Measurements from ENCODE around the gene PRR33. TPM values are rescaled to one million over a fixed set of nuclear protein-coding genes. Genes with fewer than 3 reads are reported as not detected.

Gene PRR33
- total RNA-seq, 4 donors from 2014 or later, result not detected

DNA sequence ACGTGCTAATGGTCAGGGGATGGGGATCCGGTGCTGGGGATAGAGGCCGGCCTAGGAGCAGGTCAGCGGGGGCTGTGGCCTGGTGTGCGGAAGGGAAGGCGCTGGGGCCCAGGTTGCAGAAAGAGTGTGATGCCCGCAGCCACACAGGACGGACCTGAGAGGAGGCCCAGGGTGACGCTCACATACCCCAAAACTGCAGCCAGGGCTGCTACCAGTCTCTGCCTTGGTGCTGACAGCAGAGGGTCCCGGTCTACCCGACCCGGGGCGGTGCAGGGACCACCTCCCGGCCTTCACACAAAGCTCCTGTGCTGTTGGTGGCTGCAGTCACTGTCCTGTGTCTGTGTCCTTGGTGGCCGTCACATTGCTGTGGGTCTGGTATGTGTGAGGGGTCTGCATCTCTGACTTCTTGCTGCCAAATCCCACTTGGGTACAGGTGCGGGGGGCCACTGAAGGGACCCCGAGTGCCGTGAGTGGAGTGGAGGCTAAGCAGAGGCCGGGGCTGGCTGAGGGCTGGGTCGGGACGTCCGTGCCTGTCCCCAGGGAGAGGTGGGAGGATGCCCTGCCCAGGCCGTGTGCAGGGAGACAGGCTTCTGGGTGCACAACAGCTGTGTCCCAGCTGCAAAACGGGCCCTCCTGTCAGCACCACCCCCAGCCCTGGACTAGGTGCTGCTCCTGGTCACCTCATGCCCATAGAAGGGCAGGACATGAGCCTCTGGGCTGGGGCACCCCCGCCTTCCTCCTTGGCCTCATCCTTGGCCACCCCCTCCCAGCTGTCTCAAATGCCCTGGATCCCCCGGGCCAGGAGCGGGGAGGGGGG lies 37.4 kb downstream of the PRR33 start:
- no peaks in the 10 kb centered on the region for H3K9me3 ChIP-seq
- no peaks in the 10 kb centered on the region for H3K36me3 ChIP-seq
- WGBS, 2 donors, result 77 to 79% methylated on average over 18 to 24 of the region's 27 CpGs
- H3K4me3 ChIP-seq, result peak overlapping the region in 2 of 4 donors; percentile 30 to 47
- DNase-seq (ENCODE audit: low spot score in 2 of 2), result no peak
- no peaks in the 10 kb centered on the region for H3K27me3 ChIP-seq
- peaks cover 0 to 22% (median 2%) of the 10 kb centered on the region in 4 donors for H3K4me1 ChIP-seq
- peak overlapping the region in 1 of 4 donors; percentile 75 for H3K27ac ChIP-seq
- no peak for TF ChIP-seq POLR2A (IDR thresholded peaks at IDR 0.05)
- TF ChIP-seq, protein P1, sequence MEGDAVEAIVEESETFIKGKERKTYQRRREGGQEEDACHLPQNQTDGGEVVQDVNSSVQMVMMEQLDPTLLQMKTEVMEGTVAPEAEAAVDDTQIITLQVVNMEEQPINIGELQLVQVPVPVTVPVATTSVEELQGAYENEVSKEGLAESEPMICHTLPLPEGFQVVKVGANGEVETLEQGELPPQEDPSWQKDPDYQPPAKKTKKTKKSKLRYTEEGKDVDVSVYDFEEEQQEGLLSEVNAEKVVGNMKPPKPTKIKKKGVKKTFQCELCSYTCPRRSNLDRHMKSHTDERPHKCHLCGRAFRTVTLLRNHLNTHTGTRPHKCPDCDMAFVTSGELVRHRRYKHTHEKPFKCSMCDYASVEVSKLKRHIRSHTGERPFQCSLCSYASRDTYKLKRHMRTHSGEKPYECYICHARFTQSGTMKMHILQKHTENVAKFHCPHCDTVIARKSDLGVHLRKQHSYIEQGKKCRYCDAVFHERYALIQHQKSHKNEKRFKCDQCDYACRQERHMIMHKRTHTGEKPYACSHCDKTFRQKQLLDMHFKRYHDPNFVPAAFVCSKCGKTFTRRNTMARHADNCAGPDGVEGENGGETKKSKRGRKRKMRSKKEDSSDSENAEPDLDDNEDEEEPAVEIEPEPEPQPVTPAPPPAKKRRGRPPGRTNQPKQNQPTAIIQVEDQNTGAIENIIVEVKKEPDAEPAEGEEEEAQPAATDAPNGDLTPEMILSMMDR (IDR thresholded peaks at IDR 0.05), result no peak
- no peak for TF ChIP-seq EP300 (IDR thresholded peaks at IDR 0.05)

- Histone ChIP-seq H3K4me1 (peaks cover 0 to 22% (median 4%) of the 10 kb centered on the region in 4 donors), H3K4me3 (peak overlapping the region in 2 of 4 donors; percentile 30 to 47), H3K9me3 (no peaks in the 10 kb centered on the region), H3K27ac (peak overlapping the region in 3 of 4 donors; percentile 36 to 75 (median 44)), H3K27me3 (no peaks in the 10 kb centered on the region), H3K36me3 (no peaks in the 10 kb centered on the region)
- no peak for DNase-seq (ENCODE audit: low spot score in 2 of 2)
- TF ChIP-seq, protein P1 (IDR thresholded peaks at IDR 0.05), result no peak
- no peak for TF ChIP-seq EP300 (IDR thresholded peaks at IDR 0.05)
- TF ChIP-seq POLR2A (IDR thresholded peaks at IDR 0.05), result no peak
- WGBS, 2 donors, result 81 to 88% methylated on average over 14 to 17 of the region's 19 CpGs
Observed at GRCh38 chr11:1853376-1854131, 38.1 kb downstream of the PRR33 start.

DNA sequence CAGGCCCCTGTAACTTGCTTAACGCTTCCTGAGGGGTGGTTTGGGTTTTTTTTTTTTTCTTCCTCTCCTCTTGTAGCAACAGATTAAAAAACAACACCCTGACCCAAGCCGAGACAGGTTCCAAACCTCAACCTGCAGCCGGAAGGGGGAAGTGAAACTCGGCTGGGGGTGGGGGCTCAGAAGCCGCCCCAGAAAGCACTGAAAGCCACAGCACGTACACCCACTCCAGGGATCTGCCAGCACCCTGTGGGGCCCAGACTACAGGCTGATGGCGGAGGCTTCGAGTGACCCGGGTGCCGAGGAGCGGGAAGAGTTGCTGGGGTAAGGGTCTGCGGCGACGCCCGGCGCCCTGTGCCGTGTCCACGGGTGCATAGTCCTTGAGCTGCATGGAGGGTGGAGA lies 38.8 kb downstream of the PRR33 start, which contains the start of gene LSP1:
Gene LSP1, plus strand, starts transcription at position 208 of the 400 bp plus-strand sequence. Its CDS starts 61 bp downstream, at position 269.
- Histone ChIP-seq H3K36me3 (no peaks in the 10 kb centered on the region), H3K9me3 (no peaks in the 10 kb centered on the region), H3K4me3 (peak within 1 kb of the TSS in 2 of 4 donors; percentile 30 to 47), H3K27ac (peak within 1 kb of the TSS in 3 of 4 donors; percentile 36 to 75 (median 44)), H3K4me1 (peaks cover 0 to 22% (median 7%) of the 10 kb centered on the region in 4 donors), H3K27me3 (no peaks in the 10 kb centered on the region)
- TF ChIP-seq, protein P1 (IDR thresholded peaks at IDR 0.05), result no peak
- TF ChIP-seq EP300 (IDR thresholded peaks at IDR 0.05), result peak in 1 of 2 donors; percentile 5
- no peak for DNase-seq (ENCODE audit: low spot score in 2 of 2)
- 80 to 81% methylated on average over 18 of the region's 18 CpGs for WGBS, 2 donors

DNA sequence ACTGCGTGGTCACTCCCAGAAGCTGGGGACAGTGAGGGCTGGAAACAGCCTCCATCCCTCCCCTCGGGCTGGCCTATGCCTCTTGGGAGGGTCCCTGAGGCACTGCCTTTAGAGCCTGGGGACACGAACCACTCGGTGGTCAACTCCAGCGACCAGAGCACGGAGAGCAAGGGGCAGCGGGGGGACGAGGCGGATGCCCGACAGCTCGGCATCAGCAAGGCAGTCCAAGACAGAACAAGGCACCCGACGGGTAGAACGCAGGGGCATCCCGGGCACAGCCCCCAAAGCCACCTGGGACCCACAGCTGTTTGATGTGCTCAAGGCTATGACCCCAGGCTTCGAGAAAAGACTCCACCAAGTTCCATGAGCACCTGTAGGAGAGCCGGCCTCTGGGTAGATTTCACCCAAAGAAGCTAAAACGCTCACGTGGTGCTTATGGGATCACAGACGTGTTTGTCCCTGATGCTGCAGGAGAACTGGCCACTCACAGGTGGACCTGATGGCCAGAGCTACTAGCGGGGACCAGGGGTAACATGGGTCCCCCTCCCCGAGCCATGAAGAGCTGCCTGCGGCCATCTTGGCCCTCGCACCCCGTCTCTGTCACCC lies 39.3 kb downstream of the PRR33 start:
- Histone ChIP-seq H3K9me3 (no peaks in the 10 kb centered on the region), H3K4me3 (no peak overlapping the region), H3K27ac (peak overlapping the region in 2 of 4 donors; percentile 43 to 75), H3K36me3 (no peaks in the 10 kb centered on the region), H3K4me1 (peaks cover 0 to 22% (median 7%) of the 10 kb centered on the region in 4 donors), H3K27me3 (no peaks in the 10 kb centered on the region)
- DNase-seq (ENCODE audit: low spot score in 2 of 2), result no peak
- 79 to 86% methylated on average over 24 to 25 of the region's 25 CpGs for WGBS, 2 donors
- TF ChIP-seq EP300 (IDR thresholded peaks at IDR 0.05), result no peak
- TF ChIP-seq, protein P1 (IDR thresholded peaks at IDR 0.05), result no peak
- TF ChIP-seq POLR2A (IDR thresholded peaks at IDR 0.05), result no peak
